Subcutaneous abdominal adipose tissue (tissue), 5 donors: ENCODE measurements around the gene MAP6.
"Not testable (repeated sequence)": the region's sequence is repeated elsewhere in the genome, so short reads cannot be mapped to it uniquely, and the experiment has no call there.

Source experiments
- H3K27ac ChIP-seq: one replicate; pipeline ENCODE4 v1.7.0; 2013; ENCODE audit warnings: low read depth, mild to moderate bottlenecking, inconsistent platforms, low read length, moderate library complexity
- H3K27me3 ChIP-seq, 5 donors: one replicate each; pipeline ENCODE4 v1.7.0; 2013; ENCODE audit warnings: low read length in 5 of 5, inconsistent platforms in 1 of 5; ENCODE audit not compliant: control insufficient read depth in 5 of 5, insufficient read depth in 4 of 5
- H3K36me3 ChIP-seq, 5 donors: one replicate each; pipeline ENCODE4 v1.7.0; 2013; ENCODE audit warnings: low read length in 5 of 5; ENCODE audit not compliant: control insufficient read depth in 5 of 5, insufficient read depth in 5 of 5
- H3K4me1 ChIP-seq, 5 donors: one replicate each; pipeline ENCODE4 v1.7.0; 2013; ENCODE audit warnings: low read length in 5 of 5, mild to moderate bottlenecking in 3 of 5, moderate library complexity in 1 of 5; ENCODE audit not compliant: control insufficient read depth in 5 of 5, insufficient read depth in 5 of 5
- H3K4me3 ChIP-seq, 5 donors: one replicate each; pipeline ENCODE4 v1.7.0; 2013; ENCODE audit warnings: low read length in 5 of 5, low read depth in 1 of 5
- H3K9ac ChIP-seq, 5 donors: one replicate each; pipeline ENCODE4 v1.7.0; 2013; ENCODE audit warnings: low read length in 5 of 5, mild to moderate bottlenecking in 4 of 5, moderate library complexity in 3 of 5
- H3K9me3 ChIP-seq, 5 donors: one replicate each; pipeline ENCODE4 v1.7.0; 2013; ENCODE audit warnings: low read length in 5 of 5; ENCODE audit not compliant: control insufficient read depth in 5 of 5
- donor health status: healthy.
- donor health status: healthy.
- donor health status: healthy.
- donor health status: healthy.
- donor health status: healthy.

The MAP6 gene

GRCh38 chr11:75586395-75586794 lies 82.4 kb downstream of the MAP6 start:
- no peaks in the 10 kb centered on the region for H3K27me3 ChIP-seq

GRCh38 chr11:75585293-75585670 lies 83.6 kb downstream of the MAP6 start:
- H3K9ac ChIP-seq: no peak overlapping the region
- no peaks in the 10 kb centered on the region for H3K9me3 ChIP-seq
- H3K36me3 ChIP-seq: no peaks in the 10 kb centered on the region
- H3K27ac ChIP-seq: peak overlapping the region; percentile 88
- peaks cover 0 to 34% (median 27%) of the 10 kb centered on the region in 5 donors for H3K4me1 ChIP-seq
- no peak overlapping the region for H3K4me3 ChIP-seq
- H3K27me3 ChIP-seq: no peaks in the 10 kb centered on the region

More at GRCh38 chr11:75586395-75586794, 82.4 kb downstream of the MAP6 start:
- H3K9ac ChIP-seq: no peak overlapping the region
- H3K4me3 ChIP-seq: no peak overlapping the region
- H3K9me3 ChIP-seq: no peaks in the 10 kb centered on the region
- no peak overlapping the region for H3K27ac ChIP-seq
- H3K4me1 ChIP-seq: peaks cover 0 to 34% (median 27%) of the 10 kb centered on the region in 5 donors
- H3K36me3 ChIP-seq: no peaks in the 10 kb centered on the region

- not testable (repeated sequence) for H3K36me3 ChIP-seq, H3K27me3 ChIP-seq, H3K9me3 ChIP-seq
- H3K4me3 ChIP-seq: peak overlapping the region in 1 of 5 donors; percentile 82
- H3K4me1 ChIP-seq: peaks cover 0 to 34% (median 27%) of the 10 kb centered on the region in 5 donors
- H3K9ac ChIP-seq: peak overlapping the region in 2 of 5 donors; percentile 79 to 83
- peak overlapping the region; percentile 88 for H3K27ac ChIP-seq
These were observed 84.1 kb downstream of the MAP6 start for GRCh38 chr11:75584659-75585292.

GRCh38 chr11:75583718-75584658 lies 84.8 kb downstream of the MAP6 start:
- Histone ChIP-seq H3K36me3 (no peaks in the 10 kb centered on the region), H3K9me3 (no peaks in the 10 kb centered on the region), H3K9ac (peak overlapping the region; percentile 26 to 83 (median 58)), H3K4me1 (peaks cover 0 to 34% (median 27%) of the 10 kb centered on the region in 5 donors), H3K27me3 (no peaks in the 10 kb centered on the region), H3K27ac (peak overlapping the region; percentile 88), H3K4me3 (peak overlapping the region; percentile 49 to 84 (median 78))

- H3K36me3 ChIP-seq: no peaks in the 10 kb centered on the region
- no peaks in the 10 kb centered on the region for H3K9me3 ChIP-seq
- H3K27me3 ChIP-seq: no peaks in the 10 kb centered on the region
- peak overlapping the region; percentile 56 to 83 (median 78) for H3K9ac ChIP-seq
- H3K27ac ChIP-seq: peak overlapping the region; percentile 88
- H3K4me3 ChIP-seq: peak overlapping the region; percentile 72 to 84 (median 78)
- peaks cover 0 to 33% (median 27%) of the 10 kb centered on the region in 5 donors for H3K4me1 ChIP-seq
These were observed 85.7 kb downstream of the MAP6 start for GRCh38 chr11:75582895-75583717.

GRCh38 chr11:75582506-75582894 lies 86.3 kb downstream of the MAP6 start:
- Histone ChIP-seq H3K9ac (peak overlapping the region in 4 of 5 donors; percentile 56 to 83 (median 78)), H3K27me3 (no peaks in the 10 kb centered on the region), H3K4me3 (peak overlapping the region; percentile 72 to 84 (median 78))

GRCh38 chr11:75579841-75580240 lies 89.0 kb downstream of the MAP6 start:
- no peaks in the 10 kb centered on the region for H3K27me3 ChIP-seq
- H3K36me3 ChIP-seq: peaks cover 0 to 3% (median 0%) of the 10 kb centered on the region in 5 donors
- no peak overlapping the region for H3K27ac ChIP-seq
- no peak overlapping the region for H3K9ac ChIP-seq
- peaks cover 2 to 43% (median 34%) of the 10 kb centered on the region in 5 donors for H3K4me1 ChIP-seq
- no peak overlapping the region for H3K4me3 ChIP-seq
- H3K9me3 ChIP-seq: no peaks in the 10 kb centered on the region

More at GRCh38 chr11:75582506-75582894, 86.3 kb downstream of the MAP6 start:
- no peaks in the 10 kb centered on the region for H3K9me3 ChIP-seq
- H3K36me3 ChIP-seq: no peaks in the 10 kb centered on the region
- H3K4me1 ChIP-seq: peaks cover 0 to 34% (median 27%) of the 10 kb centered on the region in 5 donors
- peak overlapping the region; percentile 88 for H3K27ac ChIP-seq

GRCh38 chr11:75578977-75579376 lies 89.9 kb downstream of the MAP6 start:
- H3K4me1 ChIP-seq: peaks cover 2 to 34% (median 27%) of the 10 kb centered on the region in 5 donors
- peaks cover 0 to 9% (median under 1%) of the 10 kb centered on the region in 5 donors for H3K36me3 ChIP-seq
- no peak overlapping the region for H3K27ac ChIP-seq
- H3K9ac ChIP-seq: no peak overlapping the region
- H3K27me3 ChIP-seq: no peaks in the 10 kb centered on the region
- no peaks in the 10 kb centered on the region for H3K9me3 ChIP-seq
- H3K4me3 ChIP-seq: no peak overlapping the region

- Histone ChIP-seq H3K27ac (no peak overlapping the region), H3K9ac (no peak overlapping the region)
These were observed 91.6 kb downstream of the MAP6 start for GRCh38 chr11:75577207-75577606.

More at GRCh38 chr11:75577207-75577606, 91.6 kb downstream of the MAP6 start:
- Histone ChIP-seq H3K27me3 (no peaks in the 10 kb centered on the region), H3K4me3 (no peak overlapping the region), H3K9me3 (no peaks in the 10 kb centered on the region), H3K4me1 (peaks cover 2 to 26% (median 17%) of the 10 kb centered on the region in 5 donors), H3K36me3 (peaks cover 0 to 26% (median 18%) of the 10 kb centered on the region in 5 donors)
